H1 (cell line): Measurements from ENCODE around the gene B3GLCT. TPM values are rescaled to one million over a fixed set of nuclear protein-coding genes. Genes with fewer than 3 reads are reported as not detected.

ENCODE experiments used
- CTCF ChIA-PET: fragments of 300-600 bp; sonication (Branson Sonifier 250); formaldehyde crosslinking; loops from one replicate; lab custom pipeline; 2021; ENCODE audit not compliant: partially characterized antibody; lab: Charles Lee
- POLR2A ChIA-PET: fragments of 300-600 bp; sonication (Branson Sonifier 250); formaldehyde crosslinking; loops from one replicate; lab custom pipeline; 2021; ENCODE audit warnings: inconsistent platforms; ENCODE audit not compliant: partially characterized antibody; lab: Charles Lee
- DNase-seq, 2 experiments: peaks; one replicate each; pipeline versions ENCODE4 v3.0.0 to v3.0.0-alpha.2; 2010 to 2022; ENCODE audit warnings: low spot score in 2 of 2, low read depth in 1 of 2, mixed read lengths in 1 of 2
- FAIRE-seq: peaks from 2 replicates; lab custom pipeline; 2011; peaks lifted over from hg19 to GRCh38; lab: Jason Lieb, UNC
- H2AFZ ChIP-seq: 2 replicates; pipeline ENCODE4 v1.8.1; 2012; ENCODE audit warnings: low read length, inconsistent platforms
- H2AK5ac ChIP-seq: 2 replicates; pipeline ENCODE4 v1.6.1; 2013; ENCODE audit warnings: low read depth, low read length
- H2BK120ac ChIP-seq: replicated peaks from 2 replicates; pipeline ENCODE3; 2013; ENCODE audit warnings: low read depth, low read length, inconsistent platforms
- H2BK12ac ChIP-seq: 2 replicates; pipeline ENCODE4 v1.6.1; 2013; ENCODE audit warnings: low read depth, low read length
- H2BK15ac ChIP-seq: 2 replicates; pipeline ENCODE4 v1.6.1; 2013; ENCODE audit warnings: low read length
- H2BK20ac ChIP-seq: 2 replicates; pipeline ENCODE4 v1.6.1; 2013; ENCODE audit warnings: low read length
- H2BK5ac ChIP-seq: 2 replicates; pipeline ENCODE4 v1.6.1; 2013; ENCODE audit warnings: low read depth, low read length
- H3K14ac ChIP-seq: 2 replicates; pipeline ENCODE4 v1.6.1; 2013; ENCODE audit warnings: inconsistent platforms; ENCODE audit not compliant: insufficient read length
- H3K18ac ChIP-seq: 2 replicates; pipeline ENCODE4 v1.6.1; 2013; ENCODE audit warnings: low read length; ENCODE audit errors: extremely low read depth
- H3K23ac ChIP-seq: 2 replicates; pipeline ENCODE4 v1.6.1; 2013; ENCODE audit warnings: inconsistent platforms; ENCODE audit not compliant: insufficient read length
- H3K23me2 ChIP-seq: 2 replicates; pipeline ENCODE4 v1.6.1; 2013; ENCODE audit warnings: low read depth, low read length
- H3K27ac ChIP-seq: 2 replicates; pipeline ENCODE4 v1.6.1; 2011; ENCODE audit warnings: low read depth, low read length, inconsistent platforms
- H3K27me3 ChIP-seq, 4 experiments: replicated peaks in 1 of 4; 1 replicate in 1 of 4; 2 replicates in 3 of 4; pipeline versions ENCODE4 v1.6.1 to v1.8.1; 2011 to 2013; ENCODE audit warnings: low read length in 3 of 4, mild to moderate bottlenecking in 3 of 4, inconsistent platforms in 2 of 4, mixed read lengths in 2 of 4, moderate library complexity in 1 of 4; ENCODE audit not compliant: control insufficient read depth in 3 of 4, insufficient read depth in 3 of 4; ENCODE audit errors: extremely low read depth in 1 of 4
- H3K36me3 ChIP-seq, 4 experiments: 2 replicates each; pipeline versions ENCODE4 v1.6.1 to v1.8.1; 2011 to 2013; ENCODE audit warnings: mild to moderate bottlenecking in 4 of 4, low read length in 3 of 4, moderate library complexity in 2 of 4, control low read depth in 1 of 4, inconsistent platforms in 1 of 4; ENCODE audit not compliant: insufficient read depth in 4 of 4, control insufficient read depth in 2 of 4
- H3K4ac ChIP-seq: replicated peaks from 2 replicates; pipeline ENCODE3; 2013; ENCODE audit warnings: low read length, low read depth, mixed read lengths, inconsistent platforms; ENCODE audit not compliant: insufficient read length
- H3K4me1 ChIP-seq, 4 experiments: replicated peaks in 1 of 4; 1 replicate in 1 of 4; 2 replicates in 3 of 4; pipeline versions ENCODE4 v1.6.1 to v1.8.1; 2011 to 2013; ENCODE audit warnings: low read length in 3 of 4, inconsistent platforms in 2 of 4, mixed read lengths in 1 of 4; ENCODE audit not compliant: insufficient read depth in 4 of 4, control insufficient read depth in 3 of 4
- H3K4me2 ChIP-seq, 2 experiments: 2 replicates each; pipeline versions ENCODE4 v1.6.1 to v1.8.1; 2011 to 2013; ENCODE audit warnings: low read depth in 2 of 2, low read length in 2 of 2, control low read depth in 1 of 2, inconsistent platforms in 1 of 2, mild to moderate bottlenecking in 1 of 2; ENCODE audit not compliant: insufficient read depth in 1 of 2
- H3K4me3 ChIP-seq, 4 experiments: fragments of 200-600, 300-600 bp in 1 of 4; sonication (generic), shearing (Covaris generic), sonication (Bioruptor Twin) in 1 of 4; 2 replicates each; pipeline versions ENCODE4 v1.5.1 to v1.8.1; 2011 to 2016; ENCODE audit warnings: low read length in 4 of 4, low read depth in 3 of 4, control low read depth in 2 of 4, inconsistent platforms in 2 of 4, mild to moderate bottlenecking in 2 of 4, mixed read lengths in 1 of 4, moderate library complexity in 1 of 4; ENCODE audit not compliant: insufficient read depth in 2 of 4; ENCODE audit errors: extremely low read depth in 1 of 4
- H3K56ac ChIP-seq: replicated peaks from 2 replicates; pipeline ENCODE3; 2013; ENCODE audit warnings: low read depth, mild to moderate bottlenecking, mixed read lengths, low read length, inconsistent platforms; ENCODE audit not compliant: insufficient read length
- H3K79me1 ChIP-seq: 2 replicates; pipeline ENCODE4 v1.6.1; 2013; ENCODE audit warnings: low read depth, low read length, control low read depth
- H3K79me2 ChIP-seq, 2 experiments: 2 replicates each; pipeline versions ENCODE4 v1.6.1 to v1.8.1; 2012 to 2013; ENCODE audit warnings: low read length in 2 of 2, mild to moderate bottlenecking in 2 of 2, inconsistent platforms in 1 of 2; ENCODE audit not compliant: insufficient read depth in 2 of 2, control insufficient read depth in 1 of 2
- H3K9ac ChIP-seq, 4 experiments: replicated peaks in 1 of 4; 1 replicate in 1 of 4; 2 replicates in 3 of 4; pipeline versions ENCODE4 v1.6.1 to v1.8.1; 2011 to 2013; ENCODE audit warnings: low read depth in 3 of 4, low read length in 3 of 4, control low read depth in 2 of 4, mild to moderate bottlenecking in 2 of 4, moderate library complexity in 2 of 4, inconsistent platforms in 1 of 4; ENCODE audit errors: extremely low read depth in 1 of 4
- H3K9me3 ChIP-seq, 2 experiments: 2 replicates each; pipeline versions ENCODE4 v1.6.1 to v1.8.1; 2012 to 2013; ENCODE audit warnings: mild to moderate bottlenecking in 2 of 2, moderate library complexity in 2 of 2, control low read depth in 1 of 2, inconsistent platforms in 1 of 2, low read depth in 1 of 2, low read length in 1 of 2, mixed read lengths in 1 of 2; ENCODE audit not compliant: insufficient read depth in 2 of 2
- H4K20me1 ChIP-seq, 2 experiments: replicated peaks in 1 of 2; 2 replicates each; pipeline versions ENCODE3 to v1.8.1; 2011 to 2013; ENCODE audit warnings: inconsistent platforms in 2 of 2, low read length in 2 of 2, mild to moderate bottlenecking in 1 of 2; ENCODE audit not compliant: insufficient read depth in 2 of 2, control insufficient read depth in 1 of 2
- H4K5ac ChIP-seq: 2 replicates; pipeline ENCODE4 v1.6.1; 2013; ENCODE audit warnings: low read length, low read depth, mixed read lengths, inconsistent platforms; ENCODE audit not compliant: insufficient read length
- H4K8ac ChIP-seq: 2 replicates; pipeline ENCODE4 v1.8.0; 2013; ENCODE audit warnings: mild to moderate bottlenecking, moderate library complexity, low read length, inconsistent platforms; ENCODE audit not compliant: insufficient read depth; ENCODE audit errors: extremely low read depth
- H4K91ac ChIP-seq: replicated peaks from 2 replicates; pipeline ENCODE3; 2013; ENCODE audit warnings: low read length, mixed read lengths, inconsistent platforms; ENCODE audit not compliant: insufficient read length
- ASH2L ChIP-seq: fragments of 200-600, 300-600 bp; sonication (generic); IDR thresholded peaks from one replicate; pipeline ENCODE4 v1.7.1; 2017; ENCODE audit warnings: low read length
- WGBS, 2 experiments: shearing (Covaris generic) in 1 of 2; methylation state at CpG; one replicate each; pipeline versions ENCODE4 v1.1.6 to v1.1.7; 2013 to 2015; ENCODE audit warnings: low lambda C conversion rate in 2 of 2, mixed read lengths in 2 of 2, inconsistent platforms in 1 of 2, low coverage in 1 of 2, missing lambda C conversion rate in 1 of 2; ENCODE audit not compliant: insufficient replicate concordance in 2 of 2, insufficient coverage in 1 of 2, insufficient read length in 1 of 2; ENCODE audit errors: extremely low coverage in 1 of 2, missing lambda C conversion rate in 1 of 2; 5-methylcytosine and 5-hydroxymethylcytosine counted together
- polyA plus RNA-seq, 7 experiments: library from polyadenylated mRNA; depleted of rRNA in 3 of 7; stranded (reverse) in 5 of 7; unstranded in 2 of 7; fragments of >200 nt in 5 of 7; fragments of 200-250 nt in 2 of 7; gene quantifications; 1 replicate in 5 of 7; 2 replicates in 1 of 7; 4 replicates in 1 of 7; pipeline versions ENCODE4 v1.2.1 to v1.2.3, GENCODE V29; 2011 to 2013; ENCODE audit warnings: missing spikeins in 2 of 7, mixed read lengths in 2 of 7
- total RNA-seq: library from RNA; stranded (reverse); fragmentation: NEBNext Ultra II Directional; extraction: Animal tissue kit (Norgen Biotek cat#: 25700); gene quantifications from 2 replicates; pipeline ENCODE4 v1.2.1, GENCODE V29; 2021

Gene B3GLCT
- total and polyA plus RNA-seq, 2 of the 8 experiments (the other 6 are each of a cell fraction or from before 2014, with no cell fraction given), result 1.5 to 4.1 TPM

- no peak overlapping the region for H3K18ac ChIP-seq
- H3K23ac ChIP-seq, result no peak overlapping the region
- H3K23me2 ChIP-seq, result no peaks in the 10 kb centered on the region
- POLR2A ChIA-PET, result interaction anchor here (0.6 kb wide), 1 partner anchor 68 kb away, joined by 3 read pairs; no protein-coding TSS in a partner anchor
- no peak overlapping the region for H3K4me3 ChIP-seq
- H3K79me2 ChIP-seq, result no peaks in the 10 kb centered on the region
- H2AK5ac ChIP-seq, result no peak overlapping the region
- H2AFZ ChIP-seq, result no peak overlapping the region
- H3K4me1 ChIP-seq, result no peaks in the 10 kb centered on the region; a peak in 1 of 7 replicates
- CTCF ChIA-PET, result no interaction called here
- no peak overlapping the region for H3K14ac ChIP-seq
- no peak overlapping the region for H2BK12ac ChIP-seq
- no peak for TF ChIP-seq ASH2L
- no peak overlapping the region for H4K91ac ChIP-seq
- H2BK15ac ChIP-seq, result no peak overlapping the region
- no peak overlapping the region for H3K56ac ChIP-seq
- no peaks in the 10 kb centered on the region for H3K9me3 ChIP-seq
- H3K9ac ChIP-seq, result no peak overlapping the region
- H3K27me3 ChIP-seq, result peaks cover 0 to 1% (median 0%) of the 10 kb centered on the region in 4 experiments; a peak in 1 of 7 replicates
- H3K79me1 ChIP-seq, result no peaks in the 10 kb centered on the region
- no peak for DNase-seq
- WGBS, 2 experiments, result 88% methylated on average over 6 of the region's 6 CpGs; no CpG with 5 or more reads in 1 of the 2 experiments
- H2BK120ac ChIP-seq, result no peak overlapping the region
- H2BK5ac ChIP-seq, result no peak overlapping the region
- H3K4ac ChIP-seq, result no peak overlapping the region
- H4K20me1 ChIP-seq, result no peaks in the 10 kb centered on the region
- H4K8ac ChIP-seq, result no peak overlapping the region
- no peak for FAIRE-seq
- no peak overlapping the region for H4K5ac ChIP-seq
- H3K36me3 ChIP-seq, result no peaks in the 10 kb centered on the region; a peak in 1 of 8 replicates
- H2BK20ac ChIP-seq, result no peak overlapping the region
- no peak overlapping the region for H3K4me2 ChIP-seq
- no peak overlapping the region for H3K27ac ChIP-seq
These were observed 123.1 kb downstream of the B3GLCT start for GRCh38 chr13:31322702-31323405.
